Stimulated activated CD8-positive, alpha-beta memory T cell treated with anti-CD3 and anti-CD28 coated beads, Interleukin-12 subunit alpha, Interleukin-12 subunit beta, amount 100 ng/mL, for 24 hours (primary cell): ENCODE data around the gene OR1L6.

Experiments used
- DNase-seq: peaks from one replicate; pipeline ENCODE4 v3.0.0-alpha.2; 2020; ENCODE audit errors: extremely low read depth

Gene OR1L6, protein sequence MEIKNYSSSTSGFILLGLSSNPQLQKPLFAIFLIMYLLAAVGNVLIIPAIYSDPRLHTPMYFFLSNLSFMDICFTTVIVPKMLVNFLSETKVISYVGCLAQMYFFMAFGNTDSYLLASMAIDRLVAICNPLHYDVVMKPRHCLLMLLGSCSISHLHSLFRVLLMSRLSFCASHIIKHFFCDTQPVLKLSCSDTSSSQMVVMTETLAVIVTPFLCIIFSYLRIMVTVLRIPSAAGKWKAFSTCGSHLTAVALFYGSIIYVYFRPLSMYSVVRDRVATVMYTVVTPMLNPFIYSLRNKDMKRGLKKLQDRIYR

DNA sequence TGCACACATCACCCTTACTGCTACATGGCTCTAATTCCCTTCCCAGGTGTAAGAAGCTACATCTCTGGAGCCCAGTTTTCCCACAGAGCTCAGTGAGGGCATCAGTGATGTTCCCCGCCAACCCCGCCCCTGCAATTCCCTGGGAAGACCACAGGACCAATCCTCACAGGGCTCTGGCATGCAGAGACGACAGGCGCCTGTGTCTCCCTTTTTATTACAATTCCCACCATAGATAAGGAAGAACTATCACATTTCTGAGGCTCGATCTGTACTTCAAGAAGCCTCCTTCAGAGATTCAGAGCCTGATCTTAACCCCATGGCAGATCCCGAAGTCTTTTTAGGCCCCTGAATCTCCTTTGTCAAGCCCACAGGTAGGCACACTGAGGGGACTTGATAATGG is at the start of gene OR1L6:
Gene OR1L6, plus strand, starts transcription at position 301 of the 400 bp plus-strand sequence. CDS start 7,545 bp downstream, outside the sequence.
- no peak for DNase-seq

DNA sequence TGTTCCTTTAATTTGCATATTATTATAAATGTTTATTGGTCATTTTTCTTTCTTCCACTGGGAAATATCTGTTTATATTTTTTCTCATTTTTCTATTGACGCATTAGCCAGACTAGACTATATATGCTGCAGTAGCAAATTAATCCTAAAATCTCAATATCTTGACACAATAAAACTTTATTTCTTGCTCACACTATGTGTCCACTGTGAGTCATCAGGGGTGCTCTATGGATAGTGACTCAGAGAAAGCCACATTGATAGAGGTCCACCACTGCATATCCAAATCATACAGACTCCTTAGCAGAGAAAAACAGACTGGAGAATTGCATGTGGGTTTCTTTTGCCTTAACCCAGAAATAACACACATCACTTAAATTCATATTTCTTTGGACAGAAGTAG is 46.4 kb upstream of the OR1L6 start:
- no peak for DNase-seq

DNA sequence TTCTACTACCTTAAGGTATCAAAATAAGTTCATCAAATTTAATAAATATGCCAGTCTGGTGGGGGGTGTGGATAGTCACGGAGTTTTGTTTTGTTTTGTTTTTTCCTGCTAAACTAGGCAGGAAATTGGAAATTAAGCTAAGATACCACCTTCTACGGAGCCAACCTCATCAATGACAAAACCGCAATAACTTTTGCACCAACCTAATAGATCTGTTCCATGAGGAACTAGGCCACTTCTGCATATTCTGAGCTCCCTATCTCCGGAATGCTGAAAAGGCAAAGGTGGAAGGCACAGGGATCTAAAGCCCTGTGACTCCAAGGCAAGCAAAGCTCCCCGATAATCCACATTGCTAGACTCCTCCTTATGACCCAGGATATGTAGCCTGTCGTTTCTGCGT is 24.1 kb upstream of the OR1L6 start:
- no peak for DNase-seq

DNA sequence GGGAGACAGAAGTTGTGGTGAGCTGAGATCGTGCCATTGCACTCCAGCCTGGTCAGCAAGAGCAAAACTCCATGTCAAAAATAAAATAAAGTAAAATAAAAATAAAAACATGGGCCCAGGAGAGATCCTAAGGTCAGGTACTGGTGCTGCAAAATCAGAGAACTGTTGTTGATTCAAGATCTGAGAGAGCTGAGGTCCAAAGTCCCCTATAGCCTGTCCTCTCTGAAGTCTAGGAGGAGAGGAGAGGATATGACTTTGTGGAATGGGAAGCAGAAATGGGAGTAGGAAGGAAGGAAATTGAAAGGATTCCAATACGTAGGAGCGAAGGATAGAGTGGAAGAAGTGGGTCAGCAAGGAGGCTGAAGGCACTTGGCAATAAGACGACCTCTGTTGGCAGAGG is 22.9 kb upstream of the OR1L6 start:
- no peak for DNase-seq

DNA sequence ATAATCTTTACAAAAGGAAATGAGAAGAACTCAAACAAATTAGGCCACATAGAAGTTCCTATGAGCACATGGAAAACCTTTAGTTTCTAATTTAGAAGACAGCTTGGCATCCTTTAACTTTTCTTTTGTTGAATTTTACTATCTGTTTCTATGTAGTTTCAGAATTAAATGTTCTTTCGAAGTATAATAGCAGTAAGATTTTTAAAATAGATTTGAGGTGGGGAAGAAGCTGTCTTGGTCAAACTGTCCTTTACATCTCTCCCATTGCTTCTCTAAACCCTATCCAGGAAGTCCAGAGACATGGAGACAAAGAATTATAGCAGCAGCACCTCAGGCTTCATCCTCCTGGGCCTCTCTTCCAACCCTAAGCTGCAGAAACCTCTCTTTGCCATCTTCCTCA is 18.4 kb upstream of the OR1L6 start, which contains the start of gene OR1L4:
Gene OR1L4, plus strand, starts transcription at position 301 of the 400 bp plus-strand sequence. Its CDS starts 0 bp downstream, at position 301.
- no peak for DNase-seq

DNA sequence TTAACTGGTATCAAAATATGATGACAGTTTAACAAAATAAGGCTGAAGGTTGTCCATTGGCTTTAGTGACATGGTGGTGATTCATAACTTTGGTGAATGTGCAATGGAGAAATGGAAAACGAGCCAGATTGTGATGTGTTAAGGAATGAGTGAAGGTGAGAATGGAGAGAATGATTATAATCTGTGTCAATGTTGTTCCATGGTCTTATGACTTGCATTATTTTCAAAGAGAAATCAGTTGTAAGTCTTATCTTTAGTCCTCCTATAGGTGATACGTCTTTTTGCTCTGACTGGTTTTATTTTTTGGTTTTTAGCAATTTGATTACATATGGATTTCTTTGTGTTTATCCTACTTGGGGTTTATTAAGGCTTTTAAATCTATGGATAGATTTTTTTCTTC is 12.7 kb downstream of the OR1L6 start:
- DNase-seq: no peak

DNA sequence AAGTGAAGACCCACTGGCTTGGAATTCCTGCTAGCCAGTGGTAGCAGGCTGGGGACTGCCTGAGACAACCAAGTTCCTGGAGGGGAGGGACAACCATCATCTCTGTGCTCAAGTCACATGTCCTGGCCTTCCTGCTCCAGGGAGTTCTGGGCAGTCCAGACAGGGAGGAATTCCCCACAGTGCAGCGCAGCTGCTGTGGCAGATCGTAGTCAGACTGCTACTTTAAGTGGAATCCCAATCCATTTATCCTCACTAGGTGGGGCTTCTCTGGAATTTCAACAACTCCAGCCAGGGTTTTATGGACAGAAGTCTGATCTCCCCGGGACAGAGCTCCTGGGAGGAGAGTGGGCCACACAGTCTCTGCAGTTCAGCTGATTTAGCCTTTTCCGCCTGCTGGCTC is 25.7 kb downstream of the OR1L6 start:
- DNase-seq: no peak

DNA sequence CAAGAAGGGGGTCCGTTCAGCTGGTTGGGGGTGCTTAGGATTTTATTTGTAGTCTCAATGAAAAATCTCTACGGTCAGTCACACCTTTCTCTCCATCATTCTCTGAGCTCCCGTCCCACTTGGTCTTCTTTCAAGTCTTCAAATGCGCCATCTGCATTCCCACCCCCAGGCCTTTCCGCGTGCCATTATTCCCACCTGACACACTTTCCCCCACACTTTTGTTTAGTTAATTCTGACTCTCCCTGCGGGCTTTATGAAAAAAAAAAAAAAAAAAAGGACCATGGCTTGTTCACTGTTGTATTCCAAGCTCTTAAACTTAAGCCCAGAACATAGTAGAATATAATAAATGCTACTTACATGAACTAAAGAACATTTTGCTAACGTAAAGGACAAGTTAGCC is 34.9 kb downstream of the OR1L6 start:
- no peak for DNase-seq

DNA sequence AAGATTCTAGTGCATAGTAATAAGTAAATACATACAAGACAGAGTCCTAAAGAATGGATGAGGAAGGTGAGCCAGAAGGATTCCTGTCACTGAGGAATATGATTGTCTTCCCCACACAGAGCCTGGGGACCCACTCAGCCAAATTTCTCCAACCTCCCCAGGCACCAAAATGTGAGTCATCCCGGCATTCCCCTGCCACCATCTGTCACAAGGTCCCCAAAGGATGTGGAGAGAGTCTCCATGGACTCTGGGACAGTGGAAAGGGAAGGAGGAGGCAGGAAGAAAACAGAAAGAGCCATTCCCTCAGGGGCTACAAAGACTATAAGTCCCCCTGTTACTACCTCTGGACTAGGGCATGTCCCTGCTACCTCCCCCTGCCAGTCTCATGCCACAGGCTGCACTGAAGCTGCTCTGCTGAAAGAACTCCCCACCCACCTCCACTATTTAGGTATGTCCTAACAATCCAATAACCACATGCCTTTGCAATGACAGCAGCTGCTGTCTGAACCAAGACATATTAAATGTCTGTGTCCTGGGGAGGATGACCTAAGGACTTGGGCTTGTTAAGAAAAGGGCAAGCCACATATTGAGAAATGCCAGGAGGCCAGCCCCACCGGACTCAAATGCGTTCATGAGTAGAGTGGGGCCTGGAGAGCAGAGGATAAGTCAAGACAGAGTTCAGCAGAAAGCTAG is 36.0 kb downstream of the OR1L6 start:
- no peak for DNase-seq

DNA sequence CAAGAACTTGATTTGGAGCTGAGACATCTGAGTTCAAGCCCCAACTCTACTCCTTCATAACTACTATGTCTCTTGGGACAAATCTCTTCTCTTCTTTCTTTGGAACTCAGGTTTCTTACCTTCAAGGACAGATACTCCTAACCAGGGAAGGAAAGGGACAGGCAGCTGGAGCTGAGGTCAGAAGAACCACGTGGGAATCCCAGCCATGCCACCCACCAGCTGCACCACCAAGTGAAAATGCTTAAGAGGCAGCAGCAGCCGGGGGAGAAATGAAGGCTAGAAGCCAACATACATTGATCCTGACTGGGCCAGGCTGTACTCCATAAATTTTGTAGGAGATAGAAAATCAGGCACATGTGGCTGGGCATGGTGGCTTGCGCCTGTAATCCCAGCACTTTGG is 37.1 kb downstream of the OR1L6 start:
- no peak for DNase-seq

DNA sequence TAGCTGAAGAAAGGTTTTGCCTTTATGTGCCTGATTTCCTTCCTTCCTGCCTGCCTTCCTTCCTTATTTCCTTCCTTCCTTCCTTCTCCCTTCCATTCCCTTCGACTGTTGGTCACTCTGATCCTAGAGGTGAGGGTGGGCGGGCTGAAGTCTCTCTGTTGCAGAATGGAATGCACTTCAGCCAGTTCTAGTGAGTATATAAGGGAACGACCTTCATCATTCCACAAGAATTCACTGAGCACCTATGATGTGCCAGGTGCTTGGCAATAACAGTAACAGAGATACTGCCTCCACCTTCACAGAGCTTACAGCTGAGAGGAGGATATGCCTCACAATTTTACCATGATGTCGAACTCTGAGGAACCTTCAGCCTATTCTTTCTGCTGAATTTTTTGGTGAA is 37.9 kb downstream of the OR1L6 start:
- DNase-seq: no peak

DNA sequence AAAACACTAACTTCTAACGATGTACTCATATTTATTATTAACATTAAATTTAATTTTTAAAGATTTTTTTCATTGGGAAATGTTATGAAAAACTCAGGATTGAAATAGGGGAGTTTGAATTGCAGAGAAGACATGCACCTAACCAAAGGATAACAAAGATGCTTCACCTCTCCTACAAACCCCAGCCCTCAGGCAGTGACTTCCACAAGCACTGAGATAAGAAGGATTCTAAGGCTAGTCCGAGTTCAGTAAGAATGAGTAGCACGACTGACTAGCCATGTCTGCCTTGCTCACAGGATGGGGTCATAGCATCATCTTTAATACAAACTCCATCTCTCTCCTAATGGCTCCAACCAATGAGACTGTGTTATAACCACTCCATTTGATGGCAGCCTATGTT is 39.6 kb downstream of the OR1L6 start:
- DNase-seq: no peak

DNA sequence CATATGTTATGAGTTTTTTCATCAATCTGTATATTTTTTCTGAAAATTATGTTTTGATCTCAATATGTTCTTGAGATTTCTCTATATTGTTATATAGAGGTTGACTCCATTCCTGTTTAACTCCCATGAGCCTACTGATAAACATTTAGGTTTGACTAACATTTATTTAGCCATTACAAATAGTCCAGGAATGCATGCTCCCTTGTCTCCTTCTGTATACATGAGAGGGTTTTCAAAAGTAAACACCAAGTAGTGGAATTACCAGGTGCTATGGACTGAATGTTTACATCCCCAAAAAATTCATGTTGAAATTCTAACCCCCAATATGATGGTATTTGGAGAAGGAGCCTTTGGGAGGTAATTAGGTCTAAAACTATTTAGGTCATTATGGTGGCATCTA is 43.2 kb downstream of the OR1L6 start:
- DNase-seq: no peak

DNA sequence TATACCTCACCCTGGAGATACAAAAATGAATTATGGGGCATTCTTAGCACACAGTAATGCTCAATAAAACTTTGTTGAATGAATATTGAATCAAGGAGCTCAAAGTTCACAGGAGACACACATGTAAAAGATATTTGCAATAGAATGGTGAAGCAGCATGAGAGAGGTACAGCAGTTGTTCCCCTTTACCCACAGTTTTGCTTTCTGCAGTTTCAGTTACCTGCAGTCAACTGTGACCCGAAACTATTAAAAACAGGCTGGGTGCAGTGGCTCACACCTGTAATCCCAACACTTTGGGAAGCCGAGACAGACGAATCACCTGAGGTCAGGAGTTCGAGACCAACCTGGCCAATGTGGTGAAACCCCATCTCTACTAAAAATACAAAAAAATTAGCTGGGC is 44.2 kb downstream of the OR1L6 start:
- DNase-seq: no peak

DNA sequence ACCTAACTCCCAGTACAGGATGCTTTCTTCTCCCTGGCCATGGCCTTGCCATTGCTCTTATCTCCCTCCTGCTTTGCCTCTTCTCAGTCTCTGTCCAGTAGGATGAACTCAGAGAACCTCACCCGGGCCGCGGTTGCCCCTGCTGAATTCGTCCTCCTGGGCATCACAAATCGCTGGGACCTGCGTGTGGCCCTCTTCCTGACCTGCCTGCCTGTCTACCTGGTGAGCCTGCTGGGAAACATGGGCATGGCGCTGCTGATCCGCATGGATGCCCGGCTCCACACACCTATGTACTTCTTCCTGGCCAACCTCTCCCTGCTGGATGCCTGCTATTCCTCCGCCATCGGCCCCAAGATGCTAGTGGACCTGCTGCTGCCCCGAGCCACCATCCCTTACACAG is 46.7 kb downstream of the OR1L6 start, which contains the start of gene OR5C1:
Gene OR5C1, plus strand, starts transcription at position 103 of the 400 bp plus-strand sequence. Its CDS starts 0 bp downstream, at position 103.
- no peak for DNase-seq

DNA sequence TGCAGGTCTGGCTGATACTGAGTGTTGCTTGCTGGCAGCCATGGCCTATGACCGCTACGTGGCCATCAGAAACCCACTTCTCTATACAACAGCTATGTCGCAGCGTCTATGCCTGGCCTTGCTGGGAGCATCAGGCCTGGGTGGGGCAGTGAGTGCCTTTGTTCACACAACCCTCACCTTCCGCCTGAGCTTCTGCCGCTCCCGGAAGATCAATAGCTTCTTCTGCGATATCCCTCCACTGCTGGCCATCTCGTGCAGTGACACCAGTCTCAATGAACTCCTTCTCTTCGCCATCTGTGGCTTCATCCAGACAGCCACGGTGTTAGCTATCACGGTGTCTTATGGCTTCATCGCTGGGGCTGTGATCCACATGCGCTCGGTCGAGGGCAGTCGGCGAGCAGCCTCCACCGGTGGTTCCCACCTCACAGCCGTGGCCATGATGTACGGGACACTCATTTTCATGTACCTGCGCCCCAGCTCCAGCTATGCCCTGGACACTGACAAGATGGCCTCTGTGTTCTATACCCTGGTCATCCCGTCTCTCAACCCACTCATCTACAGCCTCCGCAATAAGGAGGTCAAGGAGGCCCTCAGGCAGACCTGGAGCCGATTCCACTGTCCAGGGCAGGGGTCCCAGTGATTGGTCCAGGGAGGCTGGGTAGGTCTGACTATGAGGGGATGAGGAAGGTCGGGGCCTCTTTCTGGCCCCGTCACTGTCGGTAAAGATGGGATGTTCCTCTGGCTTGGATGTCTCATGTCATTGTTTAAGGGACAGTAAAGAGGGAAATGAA is 47.3 kb downstream of the OR1L6 start:
- no peak for DNase-seq

DNA sequence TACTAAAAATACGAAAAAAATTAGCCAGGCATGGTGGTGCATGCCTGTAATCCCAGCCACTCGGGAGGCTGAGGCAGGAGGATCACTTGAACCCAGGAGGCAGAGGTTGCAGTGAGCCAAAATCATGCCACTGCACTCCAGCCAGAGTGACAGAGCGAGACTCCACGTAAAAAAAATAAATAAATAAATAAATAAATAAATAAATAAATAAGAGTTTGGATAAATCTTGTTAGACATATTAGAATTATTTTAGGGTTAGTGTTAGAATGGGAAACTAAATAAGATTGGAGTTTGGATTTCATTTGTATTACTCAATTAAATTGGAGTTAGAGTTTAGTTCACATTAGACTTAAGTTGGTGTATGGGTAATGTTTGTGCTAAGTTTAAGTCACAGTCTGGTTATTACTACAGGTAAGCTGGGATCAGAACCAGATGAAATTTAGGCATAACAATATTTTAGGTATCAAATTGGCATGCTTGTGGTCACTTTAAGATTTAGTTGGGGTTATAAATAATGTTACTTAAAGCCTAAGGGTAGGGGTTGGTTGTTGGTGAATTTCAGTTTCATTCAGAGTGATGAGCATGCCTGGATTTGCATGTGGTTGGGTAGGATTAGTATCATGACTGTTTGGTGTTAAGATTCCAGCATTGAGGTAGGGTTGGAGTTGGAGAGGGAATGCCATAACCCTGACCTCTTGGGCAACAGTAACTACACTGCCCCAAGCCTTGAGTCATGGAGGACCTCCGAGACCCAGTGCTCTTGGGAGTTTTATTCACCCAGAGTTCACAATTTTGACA is 50.0 kb downstream of the OR1L6 start:
- DNase-seq: no peak

DNA sequence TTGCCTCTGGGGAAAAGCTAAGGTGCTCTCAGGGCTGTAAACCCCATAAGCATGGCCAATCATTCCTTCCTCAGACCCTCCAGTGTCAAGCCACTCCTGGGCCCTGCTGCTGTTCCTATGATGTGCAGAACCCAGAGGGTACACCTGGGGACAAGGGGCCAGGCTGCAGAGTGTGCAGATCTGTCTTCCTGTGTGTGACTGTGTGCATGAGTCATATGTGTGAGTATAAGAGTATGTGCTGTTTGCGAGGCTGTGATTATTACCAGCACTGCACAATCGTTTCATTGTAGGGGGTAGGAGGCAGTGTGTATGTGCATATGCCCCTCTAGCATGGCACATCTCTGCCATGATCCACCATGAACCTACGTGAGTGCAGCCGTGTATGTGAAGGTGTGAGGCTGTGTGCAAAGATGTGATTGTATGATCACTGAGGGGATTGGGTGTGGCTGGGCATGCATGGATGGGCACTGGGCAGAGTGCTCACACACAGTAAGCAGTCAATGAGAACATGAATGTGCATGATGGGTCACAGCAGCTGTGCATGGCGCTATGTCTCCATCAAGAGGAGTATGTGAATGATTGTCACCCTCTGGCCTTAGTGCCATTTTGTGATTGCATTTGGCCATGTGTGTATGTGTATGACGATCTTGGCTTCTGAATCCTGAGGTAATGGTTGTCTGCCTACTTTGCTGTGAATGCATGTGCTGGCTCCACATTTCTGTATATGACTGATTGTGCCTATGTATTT is 55.4 kb downstream of the OR1L6 start:
- DNase-seq: no peak
